K562 (cell line): Measurements from ENCODE around the gene ACADM. TPM values are rescaled to one million over a fixed set of nuclear protein-coding genes. Genes with fewer than 3 reads are reported as not detected.

Experiments used
- BRD9 ChIP-seq: fragments of 450-650 bp; IDR thresholded peaks from 2 replicates; pipeline ENCODE4 v1.6.1; 2018; ENCODE audit warnings: low read depth; ENCODE audit not compliant: partially characterized antibody
- C11orf30 ChIP-seq: fragments of 450-650 bp; IDR thresholded peaks from 2 replicates; pipeline ENCODE4 v1.6.1; 2016; ENCODE audit warnings: low read depth, mild to moderate bottlenecking
- HOXB6 ChIP-seq: fragments of 250-450 bp; sonication (Bioruptor Pico); IDR thresholded peaks from 2 replicates; pipeline ENCODE4 v1.5.1; 2022; ENCODE audit warnings: mild to moderate bottlenecking, borderline replicate concordance
- POLR2A ChIP-seq: fragments of 450-650 bp; conservative IDR thresholded peaks from 2 replicates; pipeline ENCODE4 v1.6.1; 2016
- RAD21 ChIP-seq, 2 experiments: fragments of 250-450 bp in 1 of 2; fragments of 450-650 bp in 1 of 2; sonication (Bioruptor Pico) in 1 of 2; formaldehyde crosslinking in 1 of 2; IDR thresholded peaks in 1 of 2; conservative IDR thresholded peaks in 1 of 2; 2 replicates each; pipeline versions ENCODE4 v1.4.0 to v1.8.0; 2020 to 2022; ENCODE audit warnings: mild to moderate bottlenecking in 2 of 2, moderate library complexity in 1 of 2
- TAF9B ChIP-seq: fragments of 450-650 bp; IDR thresholded peaks from 2 replicates; pipeline ENCODE4 v1.6.1; 2018; ENCODE audit warnings: mild to moderate bottlenecking; ENCODE audit not compliant: partially characterized antibody
- ZFP1 ChIP-seq: fragments of 450-650 bp; formaldehyde crosslinking; IDR thresholded peaks from 2 replicates; pipeline ENCODE4 v1.4.0; 2020; ENCODE audit warnings: mild to moderate bottlenecking, mixed read lengths
- ZNF551 ChIP-seq: fragments of 250-450 bp; sonication (Bioruptor Pico); IDR thresholded peaks from 2 replicates; pipeline ENCODE4 v1.5.0; 2021; ENCODE audit warnings: mild to moderate bottlenecking, moderate library complexity
- ZNF707 ChIP-seq: fragments of 250-450 bp; sonication (Bioruptor Pico); conservative IDR thresholded peaks from 2 replicates; pipeline ENCODE4 v1.8.0; 2022; ENCODE audit warnings: inconsistent platforms, mild to moderate bottlenecking, moderate library complexity
- ZNF766 ChIP-seq: fragments of 200-800 bp; sonication (Bioruptor generic); conservative IDR thresholded peaks from 2 replicates; pipeline ENCODE4 v1.6.1; 2016; ENCODE audit warnings: missing genetic modification characterization, missing compliant biosample characterization
- ZZZ3 ChIP-seq: fragments of 450-650 bp; IDR thresholded peaks from 2 replicates; pipeline ENCODE4 v1.6.1; 2016; ENCODE audit warnings: antibody characterized with exemption, mild to moderate bottlenecking, moderate library complexity
- polyA plus RNA-seq, 8 experiments: library from polyadenylated mRNA; depleted of rRNA in 4 of 8; stranded (reverse) in 5 of 8; unstranded in 3 of 8; fragments of >200 nt; fragmentation: Nextera tagmentation in 2 of 8; fragmentation: Illumina TruSeq in 1 of 8; extraction: Ambion mirVana in 2 of 8; extraction: Trizol in 1 of 8; gene quantifications; 2 replicates each; pipeline versions ENCODE4 v1.2.1 to v1.2.3, GENCODE V29; 2011 to 2014; ENCODE audit warnings: inconsistent platforms in 1 of 8, missing spikeins in 1 of 8
- total RNA-seq, 7 experiments: library from RNA; depleted of rRNA in 6 of 7; stranded (reverse); fragments of >200 nt in 6 of 7; fragmentation: Illumina TruSeq in 2 of 7; extraction: Trizol in 2 of 7; gene quantifications; 2 replicates each; pipeline versions ENCODE4 v1.2.1 to v1.2.3, GENCODE V29; 2011 to 2021; ENCODE audit warnings: low replicate concordance in 1 of 7
- TF ChIP-seq, protein P1 (sequence below), 2 experiments: fragments of 450-650 bp in 1 of 2; IDR thresholded peaks; 2 replicates each; pipeline ENCODE4 v1.6.1; 2011 to 2017; ENCODE audit warnings: low read depth in 2 of 2, antibody characterized with exemption in 1 of 2, borderline replicate concordance in 1 of 2, low read length in 1 of 2, mild to moderate bottlenecking in 1 of 2, mixed read lengths in 1 of 2; ENCODE audit not compliant: control insufficient read depth in 1 of 2
- TF ChIP-seq, protein P2 (sequence below): fragments of 450-650 bp; formaldehyde crosslinking; IDR thresholded peaks from 2 replicates; pipeline ENCODE4 v1.4.0; 2020; ENCODE audit warnings: mild to moderate bottlenecking, moderate library complexity
- TF ChIP-seq, protein P3 (sequence below): fragments of 450-650 bp; IDR thresholded peaks from 2 replicates; pipeline ENCODE4 v1.6.1; 2016; ENCODE audit warnings: low read depth

The ACADM gene
- total and polyA plus RNA-seq, 9 of the 15 experiments (the other 6 are each of a cell fraction or from before 2014, with no cell fraction given) = 82.5 to 156 (median 123) TPM

DNA sequence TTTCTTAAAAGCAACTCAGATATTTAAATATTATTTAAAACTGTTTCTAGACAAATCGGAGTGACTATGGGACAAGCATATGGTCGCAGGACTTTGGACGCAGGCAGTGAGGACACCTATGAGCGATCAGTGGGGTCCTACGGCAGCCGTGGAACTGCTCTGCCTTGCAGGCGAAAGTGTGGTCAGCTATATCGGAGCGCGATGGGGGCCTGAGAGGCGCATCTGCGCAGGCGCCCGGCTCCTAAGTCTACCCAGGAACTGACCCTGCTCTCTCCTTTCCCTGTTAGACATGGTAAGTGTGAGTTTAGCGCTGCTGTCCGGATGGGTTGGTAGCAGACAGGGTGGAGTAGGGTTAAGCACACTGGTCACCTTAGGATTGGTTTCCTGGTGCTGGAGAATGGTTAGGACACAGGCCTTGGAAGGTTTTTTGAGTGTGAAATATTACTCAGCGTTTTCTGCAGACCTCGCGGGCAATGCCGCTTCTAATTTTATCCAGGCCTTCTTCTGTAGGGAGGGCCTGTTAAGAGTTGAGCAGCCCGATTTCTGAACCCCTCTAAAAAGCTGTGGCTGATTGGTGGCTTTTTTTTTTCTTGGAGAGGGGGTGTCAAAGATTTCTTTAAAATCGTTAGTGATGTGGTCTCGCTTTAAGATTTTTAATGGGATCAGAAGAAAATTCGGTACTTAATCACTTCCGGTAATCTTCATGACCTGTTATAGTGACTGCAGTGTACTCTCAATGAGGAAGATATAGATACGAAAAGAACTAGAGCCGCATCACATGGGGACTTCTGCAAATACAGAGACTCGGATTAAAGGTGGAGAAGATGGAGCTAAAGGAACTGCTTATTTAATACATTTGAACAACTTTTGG, 61.7 kb downstream of the ACADM start, which contains the start of gene RABGGTB (continued):
- TF ChIP-seq, protein P1, sequence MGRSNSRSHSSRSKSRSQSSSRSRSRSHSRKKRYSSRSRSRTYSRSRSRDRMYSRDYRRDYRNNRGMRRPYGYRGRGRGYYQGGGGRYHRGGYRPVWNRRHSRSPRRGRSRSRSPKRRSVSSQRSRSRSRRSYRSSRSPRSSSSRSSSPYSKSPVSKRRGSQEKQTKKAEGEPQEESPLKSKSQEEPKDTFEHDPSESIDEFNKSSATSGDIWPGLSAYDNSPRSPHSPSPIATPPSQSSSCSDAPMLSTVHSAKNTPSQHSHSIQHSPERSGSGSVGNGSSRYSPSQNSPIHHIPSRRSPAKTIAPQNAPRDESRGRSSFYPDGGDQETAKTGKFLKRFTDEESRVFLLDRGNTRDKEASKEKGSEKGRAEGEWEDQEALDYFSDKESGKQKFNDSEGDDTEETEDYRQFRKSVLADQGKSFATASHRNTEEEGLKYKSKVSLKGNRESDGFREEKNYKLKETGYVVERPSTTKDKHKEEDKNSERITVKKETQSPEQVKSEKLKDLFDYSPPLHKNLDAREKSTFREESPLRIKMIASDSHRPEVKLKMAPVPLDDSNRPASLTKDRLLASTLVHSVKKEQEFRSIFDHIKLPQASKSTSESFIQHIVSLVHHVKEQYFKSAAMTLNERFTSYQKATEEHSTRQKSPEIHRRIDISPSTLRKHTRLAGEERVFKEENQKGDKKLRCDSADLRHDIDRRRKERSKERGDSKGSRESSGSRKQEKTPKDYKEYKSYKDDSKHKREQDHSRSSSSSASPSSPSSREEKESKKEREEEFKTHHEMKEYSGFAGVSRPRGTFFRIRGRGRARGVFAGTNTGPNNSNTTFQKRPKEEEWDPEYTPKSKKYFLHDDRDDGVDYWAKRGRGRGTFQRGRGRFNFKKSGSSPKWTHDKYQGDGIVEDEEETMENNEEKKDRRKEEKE (IDR thresholded peaks at IDR 0.05; ENCODE audit: borderline replicate concordance in 1 of 2, control insufficient read depth in 1 of 2, low read depth in 2 of 2, low read length in 1 of 2) = peak in 1 of 2 experiments; percentile 86; a peak in 1 of 4 replicates
- 0 out of 4 replicates have a peak, but pooled peaks of 1 of the 2 experiments have one; percentile 6 for TF ChIP-seq RAD21 (CRISPR knock-in tag; conservative IDR thresholded peaks at IDR 0.05 in 1 of 2, IDR thresholded peaks at IDR 0.05 in 1 of 2)
- peak; percentile 73 for TF ChIP-seq C11orf30
- no peak for TF ChIP-seq HOXB6
- peak; percentile 99 for TF ChIP-seq POLR2A
- TF ChIP-seq, protein P2, sequence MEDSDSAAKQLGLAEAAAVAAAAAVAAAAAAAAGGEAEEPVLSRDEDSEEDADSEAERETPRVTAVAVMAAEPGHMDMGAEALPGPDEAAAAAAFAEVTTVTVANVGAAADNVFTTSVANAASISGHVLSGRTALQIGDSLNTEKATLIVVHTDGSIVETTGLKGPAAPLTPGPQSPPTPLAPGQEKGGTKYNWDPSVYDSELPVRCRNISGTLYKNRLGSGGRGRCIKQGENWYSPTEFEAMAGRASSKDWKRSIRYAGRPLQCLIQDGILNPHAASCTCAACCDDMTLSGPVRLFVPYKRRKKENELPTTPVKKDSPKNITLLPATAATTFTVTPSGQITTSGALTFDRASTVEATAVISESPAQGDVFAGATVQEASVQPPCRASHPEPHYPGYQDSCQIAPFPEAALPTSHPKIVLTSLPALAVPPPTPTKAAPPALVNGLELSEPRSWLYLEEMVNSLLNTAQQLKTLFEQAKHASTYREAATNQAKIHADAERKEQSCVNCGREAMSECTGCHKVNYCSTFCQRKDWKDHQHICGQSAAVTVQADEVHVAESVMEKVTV (CRISPR knock-in tag) = no peak
- no peak for TF ChIP-seq ZNF551 (CRISPR knock-in tag)
- no peak for TF ChIP-seq ZNF707 (CRISPR knock-in tag)
- peak; percentile 74; the same call in 1 of the 2 replicates for TF ChIP-seq ZNF766 (CRISPR knock-in tag)
- TF ChIP-seq, protein P3, sequence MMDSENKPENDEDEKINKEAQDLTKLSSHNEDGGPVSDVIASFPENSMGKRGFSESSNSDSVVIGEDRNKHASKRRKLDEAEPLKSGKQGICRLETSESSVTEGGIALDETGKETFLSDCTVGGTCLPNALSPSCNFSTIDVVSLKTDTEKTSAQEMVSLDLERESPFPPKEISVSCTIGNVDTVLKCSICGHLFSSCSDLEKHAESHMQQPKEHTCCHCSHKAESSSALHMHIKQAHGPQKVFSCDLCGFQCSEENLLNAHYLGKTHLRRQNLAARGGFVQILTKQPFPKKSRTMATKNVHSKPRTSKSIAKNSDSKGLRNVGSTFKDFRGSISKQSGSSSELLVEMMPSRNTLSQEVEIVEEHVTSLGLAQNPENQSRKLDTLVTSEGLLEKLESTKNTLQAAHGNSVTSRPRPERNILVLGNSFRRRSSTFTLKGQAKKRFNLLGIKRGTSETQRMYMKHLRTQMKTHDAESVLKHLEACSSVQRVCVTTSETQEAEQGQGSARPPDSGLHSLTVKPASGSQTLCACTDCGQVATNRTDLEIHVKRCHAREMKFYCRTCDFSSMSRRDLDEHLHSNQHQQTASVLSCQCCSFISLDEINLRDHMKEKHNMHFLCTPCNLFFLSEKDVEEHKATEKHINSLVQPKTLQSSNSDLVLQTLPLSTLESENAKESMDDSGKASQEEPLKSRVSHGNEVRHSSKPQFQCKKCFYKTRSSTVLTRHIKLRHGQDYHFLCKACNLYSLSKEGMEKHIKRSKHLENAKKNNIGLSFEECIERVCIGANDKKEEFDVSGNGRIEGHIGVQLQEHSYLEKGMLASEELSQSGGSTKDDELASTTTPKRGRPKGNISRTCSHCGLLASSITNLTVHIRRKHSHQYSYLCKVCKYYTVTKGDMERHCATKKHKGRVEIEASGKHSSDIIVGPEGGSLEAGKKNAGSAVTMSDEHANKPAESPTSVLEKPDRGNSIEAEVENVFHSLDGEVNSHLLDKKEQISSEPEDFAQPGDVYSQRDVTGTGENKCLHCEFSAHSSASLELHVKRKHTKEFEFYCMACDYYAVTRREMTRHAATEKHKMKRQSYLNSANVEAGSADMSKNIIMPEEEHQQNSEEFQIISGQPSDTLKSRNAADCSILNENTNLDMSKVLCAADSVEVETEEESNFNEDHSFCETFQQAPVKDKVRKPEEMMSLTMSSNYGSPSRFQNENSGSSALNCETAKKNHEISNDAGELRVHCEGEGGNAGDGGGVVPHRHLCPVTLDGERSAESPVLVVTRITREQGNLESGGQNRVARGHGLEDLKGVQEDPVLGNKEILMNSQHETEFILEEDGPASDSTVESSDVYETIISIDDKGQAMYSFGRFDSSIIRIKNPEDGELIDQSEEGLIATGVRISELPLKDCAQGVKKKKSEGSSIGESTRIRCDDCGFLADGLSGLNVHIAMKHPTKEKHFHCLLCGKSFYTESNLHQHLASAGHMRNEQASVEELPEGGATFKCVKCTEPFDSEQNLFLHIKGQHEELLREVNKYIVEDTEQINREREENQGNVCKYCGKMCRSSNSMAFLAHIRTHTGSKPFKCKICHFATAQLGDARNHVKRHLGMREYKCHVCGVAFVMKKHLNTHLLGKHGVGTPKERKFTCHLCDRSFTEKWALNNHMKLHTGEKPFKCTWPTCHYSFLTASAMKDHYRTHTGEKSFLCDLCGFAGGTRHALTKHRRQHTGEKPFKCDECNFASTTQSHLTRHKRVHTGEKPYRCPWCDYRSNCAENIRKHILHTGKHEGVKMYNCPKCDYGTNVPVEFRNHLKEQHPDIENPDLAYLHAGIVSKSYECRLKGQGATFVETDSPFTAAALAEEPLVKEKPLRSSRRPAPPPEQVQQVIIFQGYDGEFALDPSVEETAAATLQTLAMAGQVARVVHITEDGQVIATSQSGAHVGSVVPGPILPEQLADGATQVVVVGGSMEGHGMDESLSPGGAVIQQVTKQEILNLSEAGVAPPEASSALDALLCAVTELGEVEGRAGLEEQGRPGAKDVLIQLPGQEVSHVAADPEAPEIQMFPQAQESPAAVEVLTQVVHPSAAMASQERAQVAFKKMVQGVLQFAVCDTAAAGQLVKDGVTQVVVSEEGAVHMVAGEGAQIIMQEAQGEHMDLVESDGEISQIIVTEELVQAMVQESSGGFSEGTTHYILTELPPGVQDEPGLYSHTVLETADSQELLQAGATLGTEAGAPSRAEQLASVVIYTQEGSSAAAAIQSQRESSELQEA = no peak
- TF ChIP-seq ZZZ3 = 0 out of 2 replicates have a peak, but pooled peaks have one; percentile 37
- TF ChIP-seq BRD9 = peak; percentile 23
- no peak for TF ChIP-seq ZFP1 (CRISPR knock-in tag)
- peak; percentile 88 for TF ChIP-seq TAF9B
